HEK293 (cell line): ENCODE data around the gene DHDH.

ENCODE experiments used
- CTCF ChIA-PET: fragments of 350-600 bp; formaldehyde crosslinking; extraction: SDS; loops from one replicate; lab custom pipeline; 2021; ENCODE audit warnings: antibody characterized with exemption; lab: Yijun Ruan, JAX
- POLR2A ChIA-PET: fragments of 300-600 bp; formaldehyde crosslinking; extraction: SDS; loops from one replicate; lab custom pipeline; 2020; ENCODE audit warnings: antibody characterized with exemption, inconsistent platforms; lab: Yijun Ruan, JAX
- H3K27ac ChIP-seq: fragments of 200-500 bp; sonication (Bioruptor generic); 2 replicates; pipeline ENCODE4 v1.5.1; 2014; ENCODE audit warnings: low read depth, low read length, control low read depth, inconsistent platforms; ENCODE audit errors: extremely low read depth
- H3K36me3 ChIP-seq, 2 experiments: fragments of 200-500 bp in 1 of 2; sonication (Bioruptor generic) in 1 of 2; 1 replicate in 1 of 2; 2 replicates in 1 of 2; pipeline ENCODE4 v1.5.1; 2014 to 2017; ENCODE audit warnings: inconsistent platforms in 2 of 2, low read length in 2 of 2; ENCODE audit not compliant: control insufficient read depth in 2 of 2, insufficient read depth in 1 of 2
- H3K4me1 ChIP-seq: fragments of 200-500 bp; sonication (Bioruptor generic); 2 replicates; pipeline ENCODE4 v1.5.1; 2014; ENCODE audit warnings: mild to moderate bottlenecking, low read length, inconsistent platforms; ENCODE audit not compliant: control insufficient read depth, insufficient read depth
- H3K4me3 ChIP-seq: 2 replicates; pipeline ENCODE4 v1.5.1; 2011; ENCODE audit warnings: low read depth, mild to moderate bottlenecking, control low read depth, low read length, moderate library complexity
- H3K9me3 ChIP-seq: fragments of 200-500 bp; sonication (Bioruptor generic); 2 replicates; pipeline ENCODE4 v1.5.1; 2014; ENCODE audit warnings: low read depth, low read length, inconsistent platforms; ENCODE audit not compliant: control insufficient read depth, insufficient read depth
- AEBP2 ChIP-seq: fragments of 450-650 bp; formaldehyde crosslinking; IDR thresholded peaks from 2 replicates; pipeline ENCODE4 v1.5.1; 2016; ENCODE audit warnings: missing biosample characterization, missing genetic modification characterization, borderline replicate concordance
- BCL11B ChIP-seq: fragments of 450-650 bp; formaldehyde crosslinking; IDR thresholded peaks from 2 replicates; pipeline ENCODE4 v1.5.1; 2016; ENCODE audit warnings: low read depth, missing biosample characterization, missing genetic modification characterization
- CTCF ChIP-seq: fragments of 450-650 bp; formaldehyde crosslinking; IDR thresholded peaks from 2 replicates; pipeline ENCODE4 v1.5.1; 2016; ENCODE audit warnings: missing biosample characterization, missing genetic modification characterization
- EGR2 ChIP-seq: fragments of 450-650 bp; formaldehyde crosslinking; IDR thresholded peaks from 2 replicates; pipeline ENCODE4 v1.5.1; 2016; ENCODE audit warnings: low read depth, missing biosample characterization, missing genetic modification characterization
- GFI1B ChIP-seq: fragments of 450-650 bp; formaldehyde crosslinking; IDR thresholded peaks from 2 replicates; pipeline ENCODE4 v1.5.1; 2016; ENCODE audit warnings: missing biosample characterization, missing genetic modification characterization
- HOXC10 ChIP-seq: sonication (generic); formaldehyde crosslinking; IDR thresholded peaks from 2 replicates; pipeline ENCODE4 v1.8.1; 2023; ENCODE audit warnings: mild to moderate bottlenecking, missing genetic modification reagents
- OSR2 ChIP-seq: fragments of 450-650 bp; formaldehyde crosslinking; IDR thresholded peaks from 2 replicates; pipeline ENCODE4 v1.5.1; 2016; ENCODE audit warnings: missing biosample characterization, missing genetic modification characterization
- PRDM6 ChIP-seq: fragments of 450-650 bp; formaldehyde crosslinking; IDR thresholded peaks from 2 replicates; pipeline ENCODE4 v1.5.1; 2017; ENCODE audit warnings: missing biosample characterization, missing genetic modification characterization
- SCRT2 ChIP-seq: fragments of 450-650 bp; formaldehyde crosslinking; IDR thresholded peaks from 2 replicates; pipeline ENCODE4 v1.5.1; 2016; ENCODE audit warnings: missing biosample characterization, missing genetic modification characterization
- SETDB1 ChIP-seq: IDR thresholded peaks from one replicate; pipeline ENCODE4 v1.6.1; 2017; ENCODE audit warnings: mild to moderate bottlenecking, low read length, moderate library complexity, mixed read lengths; ENCODE audit not compliant: insufficient read length
- ZBTB21 ChIP-seq: fragments of 450-650 bp; formaldehyde crosslinking; IDR thresholded peaks from 2 replicates; pipeline ENCODE4 v1.5.1; 2017; ENCODE audit warnings: missing biosample characterization, missing genetic modification characterization
- ZFHX2 ChIP-seq: fragments of 450-650 bp; formaldehyde crosslinking; conservative IDR thresholded peaks from 2 replicates; pipeline ENCODE4 v1.5.1; 2016; ENCODE audit warnings: missing biosample characterization, missing genetic modification characterization
- ZFP37 ChIP-seq: fragments of 450-650 bp; formaldehyde crosslinking; IDR thresholded peaks from 2 replicates; pipeline ENCODE4 v1.5.1; 2016; ENCODE audit warnings: missing biosample characterization, missing genetic modification characterization
- ZFP69B ChIP-seq: fragments of 450-650 bp; formaldehyde crosslinking; IDR thresholded peaks from 2 replicates; pipeline ENCODE4 v1.5.1; 2016; ENCODE audit warnings: missing biosample characterization, missing genetic modification characterization
- ZNF138 ChIP-seq: fragments of 450-650 bp; formaldehyde crosslinking; IDR thresholded peaks from 2 replicates; pipeline ENCODE4 v1.5.1; 2016; ENCODE audit warnings: missing biosample characterization, missing genetic modification characterization, borderline replicate concordance
- ZNF157 ChIP-seq: fragments of 450-650 bp; formaldehyde crosslinking; IDR thresholded peaks from 2 replicates; pipeline ENCODE4 v1.5.1; 2016; ENCODE audit warnings: missing biosample characterization, missing genetic modification characterization
- ZNF16 ChIP-seq: fragments of 450-650 bp; formaldehyde crosslinking; IDR thresholded peaks from 2 replicates; pipeline ENCODE4 v1.5.1; 2016; ENCODE audit warnings: low read depth, missing biosample characterization, missing genetic modification characterization
- ZNF174 ChIP-seq: fragments of 450-650 bp; formaldehyde crosslinking; IDR thresholded peaks from 2 replicates; pipeline ENCODE4 v1.5.0; 2017; ENCODE audit warnings: missing biosample characterization, mild to moderate bottlenecking, missing genetic modification characterization
- ZNF184 ChIP-seq: fragments of 450-650 bp; IDR thresholded peaks from 2 replicates; pipeline ENCODE4 v1.5.1; 2018; ENCODE audit warnings: missing biosample characterization, mild to moderate bottlenecking, missing genetic modification characterization
- ZNF223 ChIP-seq: fragments of 450-650 bp; formaldehyde crosslinking; IDR thresholded peaks from 2 replicates; pipeline ENCODE4 v1.5.1; 2016; ENCODE audit warnings: missing biosample characterization, missing genetic modification characterization
- ZNF24 ChIP-seq: fragments of 450-650 bp; formaldehyde crosslinking; IDR thresholded peaks from 2 replicates; pipeline ENCODE4 v1.5.1; 2016; ENCODE audit warnings: missing biosample characterization, missing genetic modification characterization
- ZNF248 ChIP-seq: fragments of 450-650 bp; formaldehyde crosslinking; IDR thresholded peaks from 2 replicates; pipeline ENCODE4 v1.5.1; 2017; ENCODE audit warnings: missing biosample characterization, missing genetic modification characterization
- ZNF266 ChIP-seq: fragments of 450-650 bp; formaldehyde crosslinking; IDR thresholded peaks from 2 replicates; pipeline ENCODE4 v1.5.1; 2016; ENCODE audit warnings: missing biosample characterization, missing genetic modification characterization, low read depth
- ZNF324 ChIP-seq: fragments of 450-650 bp; formaldehyde crosslinking; IDR thresholded peaks from 2 replicates; pipeline ENCODE4 v1.5.1; 2016; ENCODE audit warnings: missing biosample characterization, missing genetic modification characterization
- ZNF398 ChIP-seq: fragments of 450-650 bp; formaldehyde crosslinking; IDR thresholded peaks from 2 replicates; pipeline ENCODE4 v1.5.1; 2017; ENCODE audit warnings: missing biosample characterization, missing genetic modification characterization
- ZNF404 ChIP-seq: fragments of 450-650 bp; formaldehyde crosslinking; IDR thresholded peaks from 2 replicates; pipeline ENCODE4 v1.5.1; 2017; ENCODE audit warnings: missing biosample characterization, missing genetic modification characterization
- ZNF416 ChIP-seq: fragments of 450-650 bp; formaldehyde crosslinking; IDR thresholded peaks from 2 replicates; pipeline ENCODE4 v1.5.1; 2016; ENCODE audit warnings: missing biosample characterization, missing genetic modification characterization
- ZNF513 ChIP-seq: fragments of 450-650 bp; IDR thresholded peaks from 2 replicates; pipeline ENCODE4 v1.5.1; 2018; ENCODE audit warnings: missing biosample characterization, missing genetic modification characterization
- ZNF843 ChIP-seq: fragments of 450-650 bp; formaldehyde crosslinking; IDR thresholded peaks from 2 replicates; pipeline ENCODE4 v1.5.1; 2016; ENCODE audit warnings: missing biosample characterization, missing genetic modification characterization

The DHDH gene

GRCh38 chr19:48965806-48966540 is 32.5 kb downstream of the DHDH start:
- Histone ChIP-seq H3K4me3 (peak overlapping the region; percentile 40), H3K27ac (peak overlapping the region; percentile 66; the same call in 1 of the 2 replicates), H3K4me1 (peaks cover 20% of the 10 kb centered on the region), H3K36me3 (peaks cover 4 to 53% of the 10 kb centered on the region in 2 experiments; a peak in 2 of 3 replicates), H3K9me3 (no peaks in the 10 kb centered on the region)
- ChIA-PET CTCF (interaction anchor here (0.6 to 1.4 kb wide), 9 partner anchors 11 to 540 kb away, joined by 3 to 6 read pairs (median 4); partner anchors contain the start of genes GYS1 and RUVBL2), POLR2A (interaction anchor here (0.6 to 4.2 kb wide), 10 partner anchors 11 to 170 kb away, joined by 3 to 34 read pairs (median 6); partner anchors contain the start of genes BAX, GYS1, NUCB1 and PPP1R15A)
- TF ChIP-seq ZFP37 (tag by site-specific recombination) = no peak
- TF ChIP-seq ZNF157 (tag by site-specific recombination) = no peak
- no peak for TF ChIP-seq ZNF184 (tag by site-specific recombination)
- TF ChIP-seq ZNF16 (tag by site-specific recombination) = no peak
- TF ChIP-seq OSR2 (tag by site-specific recombination) = no peak
- no peak for TF ChIP-seq AEBP2 (tag by site-specific recombination)
- no peak for TF ChIP-seq ZBTB21 (tag by site-specific recombination)
- no peak for TF ChIP-seq ZNF24 (tag by site-specific recombination)
- TF ChIP-seq ZFP69B (tag by site-specific recombination) = no peak
- no peak for TF ChIP-seq ZNF398 (tag by site-specific recombination)
- no peak for TF ChIP-seq BCL11B (tag by site-specific recombination)
- TF ChIP-seq ZNF404 (tag by site-specific recombination) = no peak
- TF ChIP-seq GFI1B (tag by site-specific recombination) = peak; percentile 7; the same call in 1 of the 2 replicates
- no peak for TF ChIP-seq HOXC10 (CRISPR knock-in tag)
- TF ChIP-seq ZNF843 (tag by site-specific recombination) = no peak
- no peak for TF ChIP-seq SCRT2 (tag by site-specific recombination)
- TF ChIP-seq CTCF (tag by site-specific recombination) = no peak
- TF ChIP-seq EGR2 (tag by site-specific recombination) = peak; percentile 50; the same call in 1 of the 2 replicates
- peak; percentile 77 for TF ChIP-seq ZFHX2
- TF ChIP-seq ZNF324 (tag by site-specific recombination) = no peak
- no peak for TF ChIP-seq ZNF248 (tag by site-specific recombination)
- TF ChIP-seq PRDM6 (tag by site-specific recombination) = no peak
- no peak for TF ChIP-seq ZNF416
- TF ChIP-seq ZNF223 (tag by site-specific recombination) = no peak
- no peak for TF ChIP-seq SETDB1
- TF ChIP-seq ZNF513 (tag by site-specific recombination) = no peak
- TF ChIP-seq ZNF174 (tag by site-specific recombination) = no peak
- TF ChIP-seq ZNF266 = no peak
- TF ChIP-seq ZNF138 (tag by site-specific recombination) = no peak
